Measurements from ENCODE around the gene GALNT9.

GRCh38 chr12:132218527-132218875 lies 110.9 kb downstream of the GALNT9 start:
- TF ChIP-seq POLR2A (IDR thresholded peaks at IDR 0.05) (no peak), CTCF (IDR thresholded peaks at IDR 0.05) (no peak)
